ENCODE measurements around the gene NEO1.
"Not testable (repeated sequence)": the region's sequence is repeated elsewhere in the genome, so short reads cannot be mapped to it uniquely, and the experiment has no call there.

The NEO1 gene

GRCh38 chr15:73141216-73141900 is 89.1 kb downstream of the NEO1 start:
- DNase-seq (ENCODE audit: low read depth) = no peak

GRCh38 chr15:73142802-73143762 is 90.8 kb downstream of the NEO1 start:
- no peak for DNase-seq (ENCODE audit: low read depth)

- DNase-seq (ENCODE audit: low read depth) = no peak
Observed at GRCh38 chr15:73143763-73144155, 91.5 kb downstream of the NEO1 start.

GRCh38 chr15:73146419-73146818 is 94.2 kb downstream of the NEO1 start:
- DNase-seq (ENCODE audit: low read depth) = no peak

GRCh38 chr15:73150831-73151230 is 98.6 kb downstream of the NEO1 start:
- DNase-seq (ENCODE audit: low read depth) = no peak

GRCh38 chr15:73153024-73153423 is 100.8 kb downstream of the NEO1 start:
- DNase-seq (ENCODE audit: low read depth) = no peak

- DNase-seq (ENCODE audit: low read depth) = no peak
Observed at GRCh38 chr15:73153447-73153846, 101.2 kb downstream of the NEO1 start.

- no peak for DNase-seq (ENCODE audit: low read depth)
Observed at GRCh38 chr15:73156431-73157191, 104.3 kb downstream of the NEO1 start.

- no peak for DNase-seq (ENCODE audit: low read depth)
Observed at GRCh38 chr15:73161546-73161945, 109.3 kb downstream of the NEO1 start.

- DNase-seq (ENCODE audit: low read depth) = no peak
Observed at GRCh38 chr15:73165435-73165834, 113.2 kb downstream of the NEO1 start.

- DNase-seq (ENCODE audit: low read depth) = no peak
Observed at GRCh38 chr15:73165844-73166243, 113.6 kb downstream of the NEO1 start.

GRCh38 chr15:73166711-73167110 is 114.4 kb downstream of the NEO1 start:
- not testable (repeated sequence) for DNase-seq (ENCODE audit: low read depth)

GRCh38 chr15:73168487-73168886 is 116.2 kb downstream of the NEO1 start:
- no peak for DNase-seq (ENCODE audit: low read depth)

- DNase-seq (ENCODE audit: low read depth) = no peak
Observed at GRCh38 chr15:73171711-73172110, 119.4 kb downstream of the NEO1 start.

GRCh38 chr15:73172508-73172907 is 120.2 kb downstream of the NEO1 start:
- DNase-seq (ENCODE audit: low read depth) = no peak

- no peak for DNase-seq (ENCODE audit: low read depth)
Observed at GRCh38 chr15:73174171-73174570, 121.9 kb downstream of the NEO1 start.

- DNase-seq (ENCODE audit: low read depth) = no peak
Observed at GRCh38 chr15:73175382-73175781, 123.1 kb downstream of the NEO1 start.

- DNase-seq (ENCODE audit: low read depth) = no peak
Observed at GRCh38 chr15:73176598-73176997, 124.3 kb downstream of the NEO1 start.

GRCh38 chr15:73183071-73183470 is 130.8 kb downstream of the NEO1 start:
- no peak for DNase-seq (ENCODE audit: low read depth)

- no peak for DNase-seq (ENCODE audit: low read depth)
Observed at GRCh38 chr15:73190189-73190601, 137.9 kb downstream of the NEO1 start.

GRCh38 chr15:73195166-73195565 is 142.9 kb downstream of the NEO1 start:
- no peak for DNase-seq (ENCODE audit: low read depth)

GRCh38 chr15:73196113-73196512 is 143.8 kb downstream of the NEO1 start:
- no peak for DNase-seq (ENCODE audit: low read depth)

- no peak for DNase-seq (ENCODE audit: low read depth)
Observed at GRCh38 chr15:73200339-73200738, 148.1 kb downstream of the NEO1 start.

Measured in activated gamma-delta T cell treated with anti-CD3 and anti-CD28 coated beads, Interleukin-2, amount 50 U/mL, for 16 hours (primary cell).